GM12873 (cell line): ENCODE measurements around the gene NOD2.

Experiments used
- CTCF ChIP-seq: IDR thresholded peaks from 2 replicates; pipeline ENCODE4 v1.5.1; 2012; ENCODE audit warnings: low read depth, mild to moderate bottlenecking, moderate library complexity, low read length, control low read depth; ENCODE audit not compliant: insufficient read depth; ENCODE audit errors: missing control alignments

The NOD2 gene

GRCh38 chr16:50765861-50766260 lies 72.5 kb downstream of the NOD2 start:
- TF ChIP-seq CTCF: no peak

GRCh38 chr16:50767197-50767596 lies 73.8 kb downstream of the NOD2 start:
- no peak for TF ChIP-seq CTCF

GRCh38 chr16:50771366-50771765 lies 78.0 kb downstream of the NOD2 start:
- TF ChIP-seq CTCF: no peak

- TF ChIP-seq CTCF: no peak
These were observed 81.0 kb downstream of the NOD2 start for GRCh38 chr16:50774405-50774804.

- no peak for TF ChIP-seq CTCF
These were observed 81.6 kb downstream of the NOD2 start for GRCh38 chr16:50774960-50775359.

- no peak for TF ChIP-seq CTCF
These were observed 82.6 kb downstream of the NOD2 start for GRCh38 chr16:50776037-50776436.

- TF ChIP-seq CTCF: no peak
These were observed 85.1 kb downstream of the NOD2 start for GRCh38 chr16:50778284-50779163.
